HEK293 (cell line): ENCODE data around the gene BTRC.

ENCODE experiments used
- CTCF ChIA-PET: fragments of 350-600 bp; formaldehyde crosslinking; extraction: SDS; loops from one replicate; lab custom pipeline; 2021; ENCODE audit warnings: antibody characterized with exemption; lab: Yijun Ruan, JAX
- POLR2A ChIA-PET: fragments of 300-600 bp; formaldehyde crosslinking; extraction: SDS; loops from one replicate; lab custom pipeline; 2020; ENCODE audit warnings: antibody characterized with exemption, inconsistent platforms; lab: Yijun Ruan, JAX
- H3K27ac ChIP-seq: fragments of 200-500 bp; sonication (Bioruptor generic); 2 replicates; pipeline ENCODE4 v1.5.1; 2014; ENCODE audit warnings: low read depth, low read length, control low read depth, inconsistent platforms; ENCODE audit errors: extremely low read depth
- H3K36me3 ChIP-seq, 2 experiments: fragments of 200-500 bp in 1 of 2; sonication (Bioruptor generic) in 1 of 2; 1 replicate in 1 of 2; 2 replicates in 1 of 2; pipeline ENCODE4 v1.5.1; 2014 to 2017; ENCODE audit warnings: inconsistent platforms in 2 of 2, low read length in 2 of 2; ENCODE audit not compliant: control insufficient read depth in 2 of 2, insufficient read depth in 1 of 2
- H3K4me1 ChIP-seq: fragments of 200-500 bp; sonication (Bioruptor generic); 2 replicates; pipeline ENCODE4 v1.5.1; 2014; ENCODE audit warnings: mild to moderate bottlenecking, low read length, inconsistent platforms; ENCODE audit not compliant: control insufficient read depth, insufficient read depth
- H3K4me3 ChIP-seq: 2 replicates; pipeline ENCODE4 v1.5.1; 2011; ENCODE audit warnings: low read depth, mild to moderate bottlenecking, control low read depth, low read length, moderate library complexity
- H3K9me3 ChIP-seq: fragments of 200-500 bp; sonication (Bioruptor generic); 2 replicates; pipeline ENCODE4 v1.5.1; 2014; ENCODE audit warnings: low read depth, low read length, inconsistent platforms; ENCODE audit not compliant: control insufficient read depth, insufficient read depth
- FEZF1 ChIP-seq: fragments of 450-650 bp; formaldehyde crosslinking; IDR thresholded peaks from 2 replicates; pipeline ENCODE4 v1.5.1; 2016; ENCODE audit warnings: missing biosample characterization, missing genetic modification characterization
- IKZF3 ChIP-seq: fragments of 450-650 bp; IDR thresholded peaks from 2 replicates; pipeline ENCODE4 v1.5.0; 2018; ENCODE audit warnings: missing biosample characterization, mild to moderate bottlenecking, missing genetic modification characterization, moderate library complexity
- INSM2 ChIP-seq: fragments of 450-650 bp; formaldehyde crosslinking; IDR thresholded peaks from 2 replicates; pipeline ENCODE4 v1.5.1; 2016; ENCODE audit warnings: missing biosample characterization, missing genetic modification characterization
- MEIS1 ChIP-seq: sonication (generic); formaldehyde crosslinking; IDR thresholded peaks from 2 replicates; pipeline ENCODE4 v1.8.1; 2022; ENCODE audit warnings: missing genetic modification reagents, mild to moderate bottlenecking, borderline replicate concordance
- PRDM6 ChIP-seq: fragments of 450-650 bp; formaldehyde crosslinking; IDR thresholded peaks from 2 replicates; pipeline ENCODE4 v1.5.1; 2017; ENCODE audit warnings: missing biosample characterization, missing genetic modification characterization
- SP3 ChIP-seq: fragments of 450-650 bp; formaldehyde crosslinking; IDR thresholded peaks from 2 replicates; pipeline ENCODE4 v1.5.1; 2016; ENCODE audit warnings: missing biosample characterization, missing genetic modification characterization
- ZBTB11 ChIP-seq: fragments of 450-650 bp; formaldehyde crosslinking; conservative IDR thresholded peaks from 2 replicates; pipeline ENCODE4 v1.5.1; 2016; ENCODE audit warnings: low read depth, missing biosample characterization, missing genetic modification characterization
- ZFP41 ChIP-seq: fragments of 450-650 bp; formaldehyde crosslinking; IDR thresholded peaks from 2 replicates; pipeline ENCODE4 v1.5.1; 2016; ENCODE audit warnings: missing biosample characterization, missing genetic modification characterization, borderline replicate concordance
- ZNF133 ChIP-seq: fragments of 450-650 bp; formaldehyde crosslinking; IDR thresholded peaks from 2 replicates; pipeline ENCODE4 v1.5.1; 2016; ENCODE audit warnings: missing biosample characterization, missing genetic modification characterization
- ZNF16 ChIP-seq: fragments of 450-650 bp; formaldehyde crosslinking; IDR thresholded peaks from 2 replicates; pipeline ENCODE4 v1.5.1; 2016; ENCODE audit warnings: low read depth, missing biosample characterization, missing genetic modification characterization
- ZNF184 ChIP-seq: fragments of 450-650 bp; IDR thresholded peaks from 2 replicates; pipeline ENCODE4 v1.5.1; 2018; ENCODE audit warnings: missing biosample characterization, mild to moderate bottlenecking, missing genetic modification characterization
- ZNF2 ChIP-seq: fragments of 450-650 bp; formaldehyde crosslinking; IDR thresholded peaks from 2 replicates; pipeline ENCODE4 v1.5.1; 2016; ENCODE audit warnings: missing biosample characterization, missing genetic modification characterization
- ZNF211 ChIP-seq: fragments of 450-650 bp; formaldehyde crosslinking; IDR thresholded peaks from 2 replicates; pipeline ENCODE4 v1.5.1; 2016; ENCODE audit warnings: low read depth, missing biosample characterization, missing genetic modification characterization
- ZNF350 ChIP-seq: fragments of 450-650 bp; formaldehyde crosslinking; IDR thresholded peaks from 2 replicates; pipeline ENCODE4 v1.5.0; 2017; ENCODE audit warnings: missing biosample characterization, mild to moderate bottlenecking, missing genetic modification characterization
- ZNF404 ChIP-seq: fragments of 450-650 bp; formaldehyde crosslinking; IDR thresholded peaks from 2 replicates; pipeline ENCODE4 v1.5.1; 2017; ENCODE audit warnings: missing biosample characterization, missing genetic modification characterization
- ZNF426 ChIP-seq: fragments of 450-650 bp; formaldehyde crosslinking; IDR thresholded peaks from 2 replicates; pipeline ENCODE4 v1.5.1; 2017; ENCODE audit warnings: missing biosample characterization, missing genetic modification characterization, mild to moderate bottlenecking, inconsistent platforms, moderate library complexity
- ZNF621 ChIP-seq: fragments of 450-650 bp; formaldehyde crosslinking; IDR thresholded peaks from 2 replicates; pipeline ENCODE4 v1.5.1; 2017; ENCODE audit warnings: missing biosample characterization, missing genetic modification characterization
- ZNF777 ChIP-seq: fragments of 450-650 bp; formaldehyde crosslinking; IDR thresholded peaks from 2 replicates; pipeline ENCODE4 v1.5.1; 2017; ENCODE audit warnings: missing biosample characterization, missing genetic modification characterization, borderline replicate concordance
- ZNF830 ChIP-seq: fragments of 450-650 bp; IDR thresholded peaks from 2 replicates; pipeline ENCODE4 v1.5.0; 2018; ENCODE audit warnings: missing biosample characterization, missing genetic modification characterization, low read depth, mild to moderate bottlenecking, moderate library complexity
- ZSCAN16 ChIP-seq: fragments of 450-650 bp; formaldehyde crosslinking; IDR thresholded peaks from 2 replicates; pipeline ENCODE4 v1.5.1; 2016; ENCODE audit warnings: missing biosample characterization, missing genetic modification characterization
- ZXDB ChIP-seq: fragments of 450-650 bp; formaldehyde crosslinking; IDR thresholded peaks from 2 replicates; pipeline ENCODE4 v1.5.1; 2016; ENCODE audit warnings: missing biosample characterization, missing genetic modification characterization

Gene BTRC

GRCh38 chr10:101336382-101336781 lies 17.6 kb upstream of the BTRC start:
- Histone ChIP-seq H3K27ac (no peak overlapping the region), H3K9me3 (no peaks in the 10 kb centered on the region), H3K36me3 (no peaks in the 10 kb centered on the region), H3K4me3 (no peak overlapping the region), H3K4me1 (no peaks in the 10 kb centered on the region)
- ChIA-PET CTCF (interaction anchor here (1.0 kb wide), 1 partner anchor 9 kb away, joined by 4 read pairs; no protein-coding TSS in a partner anchor), POLR2A (no interaction called here)
- TF ChIP-seq ZNF426 (no peak), ZNF184 (tag by site-specific recombination) (peak; percentile 93)

- H3K27ac ChIP-seq, result no peak overlapping the region
- TF ChIP-seq INSM2 (tag by site-specific recombination) (no peak), ZSCAN16 (tag by site-specific recombination) (no peak), ZNF621 (no peak), ZNF16 (tag by site-specific recombination) (no peak), ZNF211 (tag by site-specific recombination) (no peak), IKZF3 (no peak), FEZF1 (tag by site-specific recombination) (no peak), ZNF350 (tag by site-specific recombination) (no peak), ZBTB11 (no peak), ZNF133 (tag by site-specific recombination) (no peak), ZNF2 (no peak), ZNF777 (no peak), ZFP41 (tag by site-specific recombination) (no peak), ZXDB (tag by site-specific recombination) (no peak), SP3 (no peak), PRDM6 (tag by site-specific recombination) (no peak), ZNF404 (tag by site-specific recombination) (no peak), ZNF830 (tag by site-specific recombination) (no peak), MEIS1 (CRISPR knock-in tag) (no peak)
- TF ChIP-seq, all 188 proteins: peak for 0
- ChIA-PET CTCF (no interaction called here), POLR2A (no interaction called here)
- no peaks in the 10 kb centered on the region for H3K9me3 ChIP-seq
- no peaks in the 10 kb centered on the region for H3K36me3 ChIP-seq
- no peaks in the 10 kb centered on the region for H3K4me1 ChIP-seq
- no peak overlapping the region for H3K4me3 ChIP-seq
These were observed 16.1 kb upstream of the BTRC start for GRCh38 chr10:101337836-101338235.
